ENCODE results near the gene PRDM16.

- no peak for TF ChIP-seq RNF2 (conservative IDR thresholded peaks at IDR 0.05; ENCODE audit: low read depth)
- TF ChIP-seq, protein P1, sequence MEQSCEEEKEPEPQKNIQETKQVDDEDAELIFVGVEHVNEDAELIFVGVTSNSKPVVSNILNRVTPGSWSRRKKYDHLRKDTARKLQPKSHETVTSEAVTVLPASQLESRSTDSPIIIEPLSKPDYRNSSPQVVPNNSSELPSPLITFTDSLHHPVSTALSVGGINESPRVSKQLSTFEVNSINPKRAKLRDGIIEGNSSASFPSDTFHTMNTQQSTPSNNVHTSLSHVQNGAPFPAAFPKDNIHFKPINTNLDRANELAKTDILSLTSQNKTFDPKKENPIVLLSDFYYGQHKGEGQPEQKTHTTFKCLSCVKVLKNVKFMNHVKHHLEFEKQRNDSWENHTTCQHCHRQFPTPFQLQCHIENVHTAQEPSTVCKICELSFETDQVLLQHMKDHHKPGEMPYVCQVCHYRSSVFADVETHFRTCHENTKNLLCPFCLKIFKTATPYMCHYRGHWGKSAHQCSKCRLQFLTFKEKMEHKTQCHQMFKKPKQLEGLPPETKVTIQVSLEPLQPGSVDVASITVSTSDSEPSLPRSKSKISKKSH (CRISPR knock-in tag; IDR thresholded peaks at IDR 0.05; ENCODE audit: borderline replicate concordance) = no peak
These were observed 306.2 kb downstream of the PRDM16 start for GRCh38 chr1:3375245-3375644.
